ENCODE data around the gene RET.

- no peak for TF ChIP-seq CTCF (IDR thresholded peaks at IDR 0.05; ENCODE audit: low read depth, low read length, poor library complexity, severe bottlenecking)
- TF ChIP-seq EZH2phosphoT487 (IDR thresholded peaks at IDR 0.05; ENCODE audit: borderline replicate concordance, low read length): no peak
Measured at GRCh38 chr10:43073721-43074120, 3.1 kb upstream of the RET start.

Measured in DOHH2 (cell line).